Neural progenitor cell (in vitro differentiated cells): ENCODE data around the gene TRMT10B. TPM values are rescaled to one million over a fixed set of nuclear protein-coding genes. Genes with fewer than 3 reads are reported as not detected.
A peak's percentile ranks its signal among the peaks of the same experiment; 100 is the strongest.

ENCODE experiments used
- DNase-seq: peaks from one replicate; pipeline ENCODE4 v3.0.0-alpha.2; 2016; ENCODE audit warnings: low spot score
- H2AFZ ChIP-seq: fragments of 200-600 bp; sonication (generic); replicated peaks from 2 replicates; pipeline ENCODE4 v1.6.1; 2016; ENCODE audit warnings: antibody characterized with exemption
- H3F3A ChIP-seq: fragments of 200-600 bp; sonication (generic); 2 replicates; pipeline ENCODE4 v1.6.1; 2016; ENCODE audit warnings: antibody characterized with exemption, low read depth
- H3K27ac ChIP-seq: fragments of 200-600 bp; sonication (generic); 2 replicates; pipeline ENCODE4 v1.5.1; 2016; ENCODE audit warnings: mild to moderate bottlenecking
- H3K27me3 ChIP-seq: fragments of 200-600 bp; sonication (generic); 2 replicates; pipeline ENCODE4 v1.6.1; 2016; ENCODE audit warnings: mild to moderate bottlenecking, moderate library complexity
- H3K36me3 ChIP-seq: fragments of 200-600 bp; sonication (generic); 2 replicates; pipeline ENCODE4 v1.5.1; 2016
- H3K4me1 ChIP-seq: fragments of 200-600 bp; sonication (generic); 2 replicates; pipeline ENCODE4 v1.6.1; 2016; ENCODE audit warnings: mixed run types
- H3K4me2 ChIP-seq: fragments of 200-600 bp; sonication (generic); 2 replicates; pipeline ENCODE4 v1.6.1; 2016
- H3K4me3 ChIP-seq: fragments of 200-600 bp; sonication (generic); 2 replicates; pipeline ENCODE4 v1.5.1; 2016
- H3K79me2 ChIP-seq: fragments of 200-600 bp; sonication (generic); 2 replicates; pipeline ENCODE4 v1.6.1; 2016; ENCODE audit warnings: low read depth
- H3K9ac ChIP-seq: fragments of 200-600 bp; sonication (generic); 2 replicates; pipeline ENCODE4 v1.6.1; 2016
- H3K9me3 ChIP-seq: fragments of 200-600 bp; sonication (generic); 2 replicates; pipeline ENCODE4 v1.5.1; 2016; ENCODE audit warnings: low read depth
- H4K20me1 ChIP-seq: fragments of 200-600 bp; sonication (generic); 2 replicates; pipeline ENCODE4 v1.6.1; 2016; ENCODE audit warnings: low read depth
- H3K27ac Mint-ChIP-seq: 3 replicates; pipeline ENCODE4 v1.8.0; 2021; ENCODE audit warnings: mixed read lengths
- H3K27me3 Mint-ChIP-seq: 2 replicates; pipeline ENCODE4 v1.8.0; 2022; ENCODE audit warnings: low read depth, mild to moderate bottlenecking, inconsistent platforms, moderate library complexity, mixed read lengths; ENCODE audit not compliant: insufficient read depth
- H3K36me3 Mint-ChIP-seq: 3 replicates; pipeline ENCODE4 v1.8.0; 2021; ENCODE audit warnings: mixed read lengths
- H3K4me1 Mint-ChIP-seq: 3 replicates; pipeline ENCODE4 v1.8.0; 2021; ENCODE audit warnings: mixed read lengths
- H3K4me3 Mint-ChIP-seq: 3 replicates; pipeline ENCODE4 v1.8.0; 2021; ENCODE audit warnings: mild to moderate bottlenecking, moderate library complexity, mixed read lengths
- H3K9me3 Mint-ChIP-seq: 3 replicates; pipeline ENCODE4 v1.8.0; 2020; ENCODE audit warnings: mixed read lengths
- CTCF ChIP-seq: fragments of 200-600 bp; sonication (generic); IDR thresholded peaks from 2 replicates; pipeline ENCODE4 v1.5.1; 2017; ENCODE audit warnings: antibody characterized with exemption, mild to moderate bottlenecking
- EZH2 ChIP-seq: fragments of 200-600 bp; sonication (generic); IDR thresholded peaks from 2 replicates; pipeline ENCODE4 v1.6.1; 2017; ENCODE audit warnings: antibody characterized with exemption, mild to moderate bottlenecking, moderate library complexity
- EZH2phosphoT487 ChIP-seq: fragments of 200-600 bp; sonication (generic); IDR thresholded peaks from 2 replicates; pipeline ENCODE4 v1.6.1; 2017; ENCODE audit warnings: antibody characterized with exemption
- total RNA-seq: library from RNA; depleted of rRNA; stranded (reverse); fragments of >200 nt; gene quantifications from 2 replicates; pipeline ENCODE4 v1.2.3, GENCODE V29; 2015; ENCODE audit warnings: low replicate concordance

TRMT10B gene
- total RNA-seq, 1 donor from 2014 or later: 5.4 TPM

- H3K4me3 Mint-ChIP-seq: no peak overlapping the region
- H3K9ac ChIP-seq: no peak overlapping the region
- no peaks in the 10 kb centered on the region for H3K36me3 Mint-ChIP-seq
- H3F3A ChIP-seq: peaks cover 7% of the 10 kb centered on the region
- TF ChIP-seq CTCF (no peak), EZH2phosphoT487 (no peak), EZH2 (no peak)
- no peak overlapping the region for H3K4me3 ChIP-seq
- no peaks in the 10 kb centered on the region for H3K79me2 ChIP-seq
- no peak overlapping the region for H3K4me2 ChIP-seq
- no peaks in the 10 kb centered on the region for H4K20me1 ChIP-seq
- H3K4me1 Mint-ChIP-seq: peaks cover 15% of the 10 kb centered on the region
- no peaks in the 10 kb centered on the region for H3K9me3 Mint-ChIP-seq
- peaks cover 14% of the 10 kb centered on the region for H3K4me1 ChIP-seq
- peak overlapping the region; percentile 22 for H3K27ac Mint-ChIP-seq
- H3K9me3 ChIP-seq: no peaks in the 10 kb centered on the region
- H2AFZ ChIP-seq: no peak overlapping the region
- no peak overlapping the region for H3K27ac ChIP-seq
- peaks cover 4% of the 10 kb centered on the region for H3K27me3 ChIP-seq
- H3K36me3 ChIP-seq: no peaks in the 10 kb centered on the region
- H3K27me3 Mint-ChIP-seq: peaks cover 6% of the 10 kb centered on the region
- DNase-seq: no peak
Observed at GRCh38 chr9:37739222-37739621, 14.4 kb upstream of the TRMT10B start.

GRCh38 chr9:37740128-37740527 lies 13.5 kb upstream of the TRMT10B start:
- Histone ChIP-seq H2AFZ (no peak overlapping the region), H4K20me1 (no peaks in the 10 kb centered on the region), H3K4me2 (no peak overlapping the region), H3K9ac (no peak overlapping the region), H3F3A (peaks cover 7% of the 10 kb centered on the region), H3K9me3 (no peaks in the 10 kb centered on the region), H3K27me3 (no peaks in the 10 kb centered on the region), H3K79me2 (no peaks in the 10 kb centered on the region), H3K4me3 (no peak overlapping the region), H3K36me3 (no peaks in the 10 kb centered on the region), H3K4me1 (peaks cover 14% of the 10 kb centered on the region), H3K27ac (no peak overlapping the region)
- H3K27ac Mint-ChIP-seq: no peak overlapping the region
- H3K36me3 Mint-ChIP-seq: no peaks in the 10 kb centered on the region
- H3K4me1 Mint-ChIP-seq: peaks cover 15% of the 10 kb centered on the region
- H3K9me3 Mint-ChIP-seq: no peaks in the 10 kb centered on the region
- H3K4me3 Mint-ChIP-seq: no peak overlapping the region
- no peak for DNase-seq
- no peak for TF ChIP-seq EZH2
- TF ChIP-seq CTCF: no peak
- no peak for TF ChIP-seq EZH2phosphoT487
- peaks cover 7% of the 10 kb centered on the region for H3K27me3 Mint-ChIP-seq

GRCh38 chr9:37740631-37741328 lies 12.8 kb upstream of the TRMT10B start:
- peaks cover 7% of the 10 kb centered on the region for H3K27me3 Mint-ChIP-seq
- Histone ChIP-seq H3F3A (peaks cover 7% of the 10 kb centered on the region), H4K20me1 (no peaks in the 10 kb centered on the region), H2AFZ (no peak overlapping the region), H3K9ac (no peak overlapping the region), H3K36me3 (no peaks in the 10 kb centered on the region), H3K4me2 (peak overlapping the region; percentile 43), H3K9me3 (no peaks in the 10 kb centered on the region), H3K4me1 (peaks cover 14% of the 10 kb centered on the region), H3K4me3 (no peak overlapping the region), H3K27me3 (no peaks in the 10 kb centered on the region), H3K79me2 (no peaks in the 10 kb centered on the region), H3K27ac (no peak overlapping the region)
- H3K9me3 Mint-ChIP-seq: no peaks in the 10 kb centered on the region
- peaks cover 15% of the 10 kb centered on the region for H3K4me1 Mint-ChIP-seq
- H3K4me3 Mint-ChIP-seq: no peak overlapping the region
- TF ChIP-seq EZH2 (no peak), EZH2phosphoT487 (no peak), CTCF (no peak)
- DNase-seq: no peak
- no peaks in the 10 kb centered on the region for H3K36me3 Mint-ChIP-seq
- H3K27ac Mint-ChIP-seq: peak overlapping the region; percentile 23
